DOHH2 (cell line): ENCODE measurements around the gene PKD1.

ENCODE experiments used
- H3F3A ChIP-seq: fragments of 200-600 bp; sonication (generic), shearing (Covaris generic); 2 replicates; pipeline ENCODE4 v1.6.0; 2016; ENCODE audit warnings: antibody characterized with exemption, mild to moderate bottlenecking; ENCODE audit not compliant: control insufficient read depth, insufficient read depth
- H3K27ac ChIP-seq: fragments of 200-600 bp; sonication (generic); 2 replicates; pipeline ENCODE4 v1.5.1; 2014; ENCODE audit warnings: low read depth, mild to moderate bottlenecking, low read length, moderate library complexity
- H3K27me3 ChIP-seq: fragments of 200-600 bp; sonication (generic); 2 replicates; pipeline ENCODE4 v1.6.1; 2014; ENCODE audit warnings: mild to moderate bottlenecking, low read length, mixed read lengths; ENCODE audit not compliant: control insufficient read depth
- H3K36me3 ChIP-seq: fragments of 200-600 bp; sonication (generic); 2 replicates; pipeline ENCODE4 v1.6.1; 2014; ENCODE audit warnings: mild to moderate bottlenecking, low read length, moderate library complexity, mixed read lengths; ENCODE audit not compliant: control insufficient read depth
- H3K4me1 ChIP-seq: fragments of 200-600 bp; sonication (generic); 2 replicates; pipeline ENCODE4 v1.6.1; 2014; ENCODE audit warnings: mild to moderate bottlenecking, low read length, mixed read lengths; ENCODE audit not compliant: control insufficient read depth
- H3K4me2 ChIP-seq: fragments of 200-600 bp; sonication (generic); 2 replicates; pipeline ENCODE4 v1.6.0; 2014; ENCODE audit warnings: mild to moderate bottlenecking, low read length, moderate library complexity
- H3K4me3 ChIP-seq: fragments of 200-600 bp; sonication (generic); 2 replicates; pipeline ENCODE4 v1.5.1; 2014; ENCODE audit warnings: mild to moderate bottlenecking, low read length, mixed read lengths
- H3K79me2 ChIP-seq: fragments of 200-600 bp; sonication (generic); 2 replicates; pipeline ENCODE4 v1.6.1; 2014; ENCODE audit warnings: mild to moderate bottlenecking, low read length, mixed read lengths; ENCODE audit not compliant: control insufficient read depth
- H3K9me2 ChIP-seq: fragments of 200-600 bp; sonication (generic); replicated peaks from 2 replicates; pipeline ENCODE4 v1.6.1; 2014; ENCODE audit warnings: mild to moderate bottlenecking, low read length, mixed read lengths; ENCODE audit not compliant: control insufficient read depth
- H3K9me3 ChIP-seq: fragments of 200-600 bp; sonication (generic); 2 replicates; pipeline ENCODE4 v1.6.1; 2014; ENCODE audit warnings: antibody characterized with exemption, low read length, mixed read lengths; ENCODE audit not compliant: control insufficient read depth, insufficient read depth
- H4K20me1 ChIP-seq: fragments of 200-600 bp; sonication (generic); 2 replicates; pipeline ENCODE4 v1.6.0; 2014; ENCODE audit warnings: low read depth, mild to moderate bottlenecking, antibody characterized with exemption, low read length, moderate library complexity; ENCODE audit not compliant: control insufficient read depth, insufficient read depth
- CTCF ChIP-seq: fragments of 200-600 bp; sonication (generic); IDR thresholded peaks from one replicate; pipeline ENCODE4 v1.5.1; 2014; ENCODE audit warnings: antibody characterized with exemption, mild to moderate bottlenecking, low read depth, low read length; ENCODE audit not compliant: poor library complexity, severe bottlenecking
- EZH2phosphoT487 ChIP-seq: fragments of 200-600 bp; sonication (generic); IDR thresholded peaks from 2 replicates; pipeline ENCODE4 v1.6.1; 2017; ENCODE audit warnings: borderline replicate concordance, mild to moderate bottlenecking, antibody characterized with exemption, low read length, moderate library complexity, mixed read lengths

The PKD1 gene

GRCh38 chr16:2095918-2096582 is 39.6 kb downstream of the PKD1 start:
- no peak overlapping the region for H3K4me2 ChIP-seq
- no peaks in the 10 kb centered on the region for H4K20me1 ChIP-seq
- H3K27ac ChIP-seq, result no peak overlapping the region

GRCh38 chr16:2095315-2095853 is 40.3 kb downstream of the PKD1 start:
- H3F3A ChIP-seq, result no peaks in the 10 kb centered on the region
- no peak overlapping the region for H3K4me3 ChIP-seq
- TF ChIP-seq EZH2phosphoT487 (no peak), CTCF (no peak)
- H3K27me3 ChIP-seq, result no peaks in the 10 kb centered on the region
- no peaks in the 10 kb centered on the region for H3K79me2 ChIP-seq
- no peaks in the 10 kb centered on the region for H3K4me1 ChIP-seq
- no peak overlapping the region for H3K27ac ChIP-seq
- H3K9me3 ChIP-seq, result no peaks in the 10 kb centered on the region
- H3K4me2 ChIP-seq, result no peak overlapping the region
- no peaks in the 10 kb centered on the region for H4K20me1 ChIP-seq
- H3K9me2 ChIP-seq, result no peaks in the 10 kb centered on the region
- H3K36me3 ChIP-seq, result peaks cover 5% of the 10 kb centered on the region; the same call in 1 of the 2 replicates

More at GRCh38 chr16:2095918-2096582, 39.6 kb downstream of the PKD1 start:
- Histone ChIP-seq H3K27me3 (no peaks in the 10 kb centered on the region), H3K9me2 (no peaks in the 10 kb centered on the region), H3K79me2 (no peaks in the 10 kb centered on the region), H3K4me1 (no peaks in the 10 kb centered on the region), H3K36me3 (no peaks in the 10 kb centered on the region), H3F3A (no peaks in the 10 kb centered on the region), H3K9me3 (no peaks in the 10 kb centered on the region), H3K4me3 (no peak overlapping the region)
- TF ChIP-seq EZH2phosphoT487 (no peak), CTCF (no peak)

GRCh38 chr16:2093793-2094192 is 41.9 kb downstream of the PKD1 start:
- no peaks in the 10 kb centered on the region for H3K9me3 ChIP-seq
- no peaks in the 10 kb centered on the region for H3K4me1 ChIP-seq
- H3K36me3 ChIP-seq, result peaks cover 15% of the 10 kb centered on the region; the same call in 1 of the 2 replicates
- H4K20me1 ChIP-seq, result no peaks in the 10 kb centered on the region
- H3K27ac ChIP-seq, result no peak overlapping the region
- H3K9me2 ChIP-seq, result no peaks in the 10 kb centered on the region
- H3K4me3 ChIP-seq, result no peak overlapping the region
- no peak overlapping the region for H3K4me2 ChIP-seq
- H3F3A ChIP-seq, result no peaks in the 10 kb centered on the region
- no peaks in the 10 kb centered on the region for H3K27me3 ChIP-seq
- no peaks in the 10 kb centered on the region for H3K79me2 ChIP-seq
- no peak for TF ChIP-seq EZH2phosphoT487
- TF ChIP-seq CTCF, result no peak
